ENCODE results near the gene MED12L. TPM values are rescaled to one million over a fixed set of nuclear protein-coding genes. Genes with fewer than 3 reads are reported as not detected.

Gene MED12L
- total RNA-seq, 2 donors from 2014 or later, result 15.5 to 28.9 TPM

- no peak for DNase-seq
- no peak overlapping the region for H3K9ac ChIP-seq (ENCODE audit: extremely low read depth, low read length, poor library complexity, severe bottlenecking)
- no peaks in the 10 kb centered on the region for H3K27me3 Mint-ChIP-seq (ENCODE audit: insufficient read depth)
- 81 to 90% methylated on average over 3 to 5 of the region's 5 CpGs for WGBS, 2 experiments (ENCODE audit: insufficient coverage in 1 of 2, insufficient read length in 1 of 2)
- no peak overlapping the region for H3K4me3 ChIP-seq (ENCODE audit: low read length)
- H3K9me3 Mint-ChIP-seq, result no peaks in the 10 kb centered on the region
- peaks cover 5% of the 10 kb centered on the region for H3K36me3 Mint-ChIP-seq (ENCODE audit: low read depth)
- H3K4me3 Mint-ChIP-seq, result no peak overlapping the region
- H3K27me3 ChIP-seq (ENCODE audit: control insufficient read depth, insufficient read depth, low read length, poor library complexity, severe bottlenecking), result no peaks in the 10 kb centered on the region
- peaks cover 5% of the 10 kb centered on the region for H3K4me1 Mint-ChIP-seq
- no peak overlapping the region for H3K27ac ChIP-seq (ENCODE audit: low read depth, low read length)
- no peak for TF ChIP-seq CTCF (conservative IDR thresholded peaks at IDR 0.05)
- no peaks in the 10 kb centered on the region for H3K36me3 ChIP-seq (ENCODE audit: control insufficient read depth, insufficient read depth, low read length)
- H3K9me3 ChIP-seq (ENCODE audit: control insufficient read depth, low read length), result no peaks in the 10 kb centered on the region
- no peak overlapping the region for H3K27ac Mint-ChIP-seq
- H3K4me1 ChIP-seq (ENCODE audit: control insufficient read depth, insufficient read depth, low read length), result no peaks in the 10 kb centered on the region
These were observed 337.6 kb downstream of the MED12L start for GRCh38 chr3:151423091-151423490.

- no peak for DNase-seq
- H3K27ac Mint-ChIP-seq, result no peak overlapping the region
- no peaks in the 10 kb centered on the region for H3K36me3 ChIP-seq (ENCODE audit: control insufficient read depth, insufficient read depth, low read length)
- no peak overlapping the region for H3K4me3 Mint-ChIP-seq
- H3K27me3 Mint-ChIP-seq (ENCODE audit: insufficient read depth), result no peaks in the 10 kb centered on the region
- peaks cover 6% of the 10 kb centered on the region for H3K4me1 Mint-ChIP-seq
- TF ChIP-seq CTCF (conservative IDR thresholded peaks at IDR 0.05), result peak; percentile 81
- H3K9ac ChIP-seq (ENCODE audit: extremely low read depth, low read length, poor library complexity, severe bottlenecking), result no peak overlapping the region
- no peak overlapping the region for H3K4me3 ChIP-seq (ENCODE audit: low read length)
- peaks cover 18% of the 10 kb centered on the region for H3K36me3 Mint-ChIP-seq (ENCODE audit: low read depth)
- H3K9me3 Mint-ChIP-seq, result peaks cover 12% of the 10 kb centered on the region
- H3K4me1 ChIP-seq (ENCODE audit: control insufficient read depth, insufficient read depth, low read length), result no peaks in the 10 kb centered on the region
- 40 to 73% methylated on average over 1 to 4 of the region's 4 CpGs for WGBS, 2 experiments (ENCODE audit: insufficient coverage in 1 of 2, insufficient read length in 1 of 2)
- H3K9me3 ChIP-seq (ENCODE audit: control insufficient read depth, low read length), result no peaks in the 10 kb centered on the region
- no peak overlapping the region for H3K27ac ChIP-seq (ENCODE audit: low read depth, low read length)
- H3K27me3 ChIP-seq (ENCODE audit: control insufficient read depth, insufficient read depth, low read length, poor library complexity, severe bottlenecking), result no peaks in the 10 kb centered on the region
These were observed 340.3 kb downstream of the MED12L start for GRCh38 chr3:151425627-151426340.

- no peaks in the 10 kb centered on the region for H3K9me3 ChIP-seq (ENCODE audit: control insufficient read depth, low read length)
- Mint-ChIP-seq H3K27me3 (ENCODE audit: insufficient read depth) (no peaks in the 10 kb centered on the region), H3K9me3 (peaks cover 15% of the 10 kb centered on the region), H3K4me1 (peaks cover 10% of the 10 kb centered on the region), H3K27ac (no peak overlapping the region), H3K4me3 (no peak overlapping the region), H3K36me3 (ENCODE audit: low read depth) (peaks cover 21% of the 10 kb centered on the region)
- no peaks in the 10 kb centered on the region for H3K36me3 ChIP-seq (ENCODE audit: control insufficient read depth, insufficient read depth, low read length)
- peak; percentile 60 for DNase-seq
- no peaks in the 10 kb centered on the region for H3K4me1 ChIP-seq (ENCODE audit: control insufficient read depth, insufficient read depth, low read length)
- no peak overlapping the region for H3K9ac ChIP-seq (ENCODE audit: extremely low read depth, low read length, poor library complexity, severe bottlenecking)
- H3K27ac ChIP-seq (ENCODE audit: low read depth, low read length), result no peak overlapping the region
- no peaks in the 10 kb centered on the region for H3K27me3 ChIP-seq (ENCODE audit: control insufficient read depth, insufficient read depth, low read length, poor library complexity, severe bottlenecking)
- peak; percentile 62 for TF ChIP-seq CTCF (conservative IDR thresholded peaks at IDR 0.05)
- no peak overlapping the region for H3K4me3 ChIP-seq (ENCODE audit: low read length)
These were observed 340.8 kb downstream of the MED12L start for GRCh38 chr3:151426341-151426657.
